Effector memory CD4-positive, alpha-beta T cell (primary cell): Measurements from ENCODE around the gene NPAS2.

ENCODE experiments used
- DNase-seq, 3 donors: peaks; one replicate each; pipeline ENCODE4 v3.0.0-alpha.2; 2020
- H3K27ac ChIP-seq: 2 replicates; pipeline ENCODE4 v1.7.0; 2013; ENCODE audit warnings: mild to moderate bottlenecking, low read length, moderate library complexity; ENCODE audit not compliant: insufficient read depth, poor library complexity, severe bottlenecking
- H3K27me3 ChIP-seq: replicated peaks from 2 replicates; pipeline ENCODE4 v1.7.0; 2013; ENCODE audit warnings: mild to moderate bottlenecking, low read length; ENCODE audit not compliant: insufficient read depth, control insufficient read depth, poor library complexity, severe bottlenecking
- H3K36me3 ChIP-seq: 2 replicates; pipeline ENCODE4 v1.7.0; 2013; ENCODE audit warnings: mild to moderate bottlenecking, low read length, moderate library complexity; ENCODE audit not compliant: control insufficient read depth, insufficient read depth
- H3K4me1 ChIP-seq: 2 replicates; pipeline ENCODE4 v1.7.0; 2013; ENCODE audit warnings: low read length, mild to moderate bottlenecking; ENCODE audit not compliant: control insufficient read depth, insufficient read depth, poor library complexity, severe bottlenecking
- H3K4me3 ChIP-seq: 2 replicates; pipeline ENCODE4 v1.7.0; 2013; ENCODE audit warnings: low read length, low read depth, mild to moderate bottlenecking; ENCODE audit not compliant: insufficient read depth, poor library complexity, severe bottlenecking
- H3K9me3 ChIP-seq: 2 replicates; pipeline ENCODE4 v1.7.0; 2013; ENCODE audit warnings: mild to moderate bottlenecking, low read length, moderate library complexity; ENCODE audit not compliant: control insufficient read depth

The NPAS2 gene

GRCh38 chr2:100857915-100858314, 38.0 kb downstream of the NPAS2 start:
- no peak overlapping the region for H3K4me3 ChIP-seq
- no peaks in the 10 kb centered on the region for H3K36me3 ChIP-seq
- no peaks in the 10 kb centered on the region for H3K4me1 ChIP-seq
- H3K27ac ChIP-seq: no peak overlapping the region
- no peak for DNase-seq
- no peaks in the 10 kb centered on the region for H3K27me3 ChIP-seq
- H3K9me3 ChIP-seq: no peaks in the 10 kb centered on the region

GRCh38 chr2:100859902-100860301, 40.0 kb downstream of the NPAS2 start:
- Histone ChIP-seq H3K4me3 (no peak overlapping the region), H3K36me3 (no peaks in the 10 kb centered on the region), H3K4me1 (no peaks in the 10 kb centered on the region), H3K27ac (no peak overlapping the region), H3K9me3 (no peaks in the 10 kb centered on the region), H3K27me3 (no peaks in the 10 kb centered on the region)
- DNase-seq: no peak

- Histone ChIP-seq H3K4me3 (no peak overlapping the region), H3K27me3 (no peaks in the 10 kb centered on the region), H3K27ac (no peak overlapping the region), H3K9me3 (no peaks in the 10 kb centered on the region), H3K36me3 (no peaks in the 10 kb centered on the region), H3K4me1 (no peaks in the 10 kb centered on the region)
- no peak for DNase-seq
Measured at GRCh38 chr2:100861340-100861739, 41.4 kb downstream of the NPAS2 start.

GRCh38 chr2:100862081-100862480, 42.1 kb downstream of the NPAS2 start:
- DNase-seq: no peak
- Histone ChIP-seq H3K9me3 (no peaks in the 10 kb centered on the region), H3K4me1 (no peaks in the 10 kb centered on the region), H3K36me3 (no peaks in the 10 kb centered on the region), H3K27me3 (no peaks in the 10 kb centered on the region), H3K4me3 (no peak overlapping the region), H3K27ac (no peak overlapping the region)

GRCh38 chr2:100865816-100866460, 46.0 kb downstream of the NPAS2 start:
- no peaks in the 10 kb centered on the region for H3K9me3 ChIP-seq
- DNase-seq: no peak
- no peaks in the 10 kb centered on the region for H3K27me3 ChIP-seq
- no peaks in the 10 kb centered on the region for H3K36me3 ChIP-seq
- no peak overlapping the region for H3K27ac ChIP-seq
- H3K4me3 ChIP-seq: no peak overlapping the region
- no peaks in the 10 kb centered on the region for H3K4me1 ChIP-seq

GRCh38 chr2:100868083-100868482, 48.1 kb downstream of the NPAS2 start:
- Histone ChIP-seq H3K27ac (no peak overlapping the region), H3K4me1 (no peaks in the 10 kb centered on the region), H3K9me3 (no peaks in the 10 kb centered on the region), H3K27me3 (no peaks in the 10 kb centered on the region), H3K36me3 (no peaks in the 10 kb centered on the region), H3K4me3 (no peak overlapping the region)
- no peak for DNase-seq

GRCh38 chr2:100869120-100869519, 49.2 kb downstream of the NPAS2 start:
- Histone ChIP-seq H3K9me3 (no peaks in the 10 kb centered on the region), H3K4me3 (no peak overlapping the region), H3K36me3 (no peaks in the 10 kb centered on the region), H3K4me1 (no peaks in the 10 kb centered on the region), H3K27me3 (no peaks in the 10 kb centered on the region), H3K27ac (no peak overlapping the region)
- DNase-seq: no peak

GRCh38 chr2:100870652-100871531, 51.0 kb downstream of the NPAS2 start:
- no peaks in the 10 kb centered on the region for H3K4me1 ChIP-seq
- H3K27me3 ChIP-seq: no peaks in the 10 kb centered on the region
- no peak overlapping the region for H3K27ac ChIP-seq
- no peak overlapping the region for H3K4me3 ChIP-seq
- no peaks in the 10 kb centered on the region for H3K9me3 ChIP-seq
- H3K36me3 ChIP-seq: no peaks in the 10 kb centered on the region
- no peak for DNase-seq

GRCh38 chr2:100875516-100876230, 55.7 kb downstream of the NPAS2 start:
- Histone ChIP-seq H3K9me3 (no peaks in the 10 kb centered on the region), H3K4me1 (no peaks in the 10 kb centered on the region), H3K36me3 (no peaks in the 10 kb centered on the region), H3K27ac (no peak overlapping the region), H3K27me3 (no peaks in the 10 kb centered on the region), H3K4me3 (no peak overlapping the region)
- DNase-seq: no peak
